NCI-H2227 (cell line): ENCODE data around the gene USP9X.
"Not testable (repeated sequence)": the region's sequence is repeated elsewhere in the genome, so short reads cannot be mapped to it uniquely, and the experiment has no call there.

ENCODE experiments used
- DNase-seq: peaks from one replicate; lab custom pipeline; 2025; ENCODE audit not compliant: unreplicated experiment; lab: John Stamatoyannopoulos, UW

USP9X gene, protein sequence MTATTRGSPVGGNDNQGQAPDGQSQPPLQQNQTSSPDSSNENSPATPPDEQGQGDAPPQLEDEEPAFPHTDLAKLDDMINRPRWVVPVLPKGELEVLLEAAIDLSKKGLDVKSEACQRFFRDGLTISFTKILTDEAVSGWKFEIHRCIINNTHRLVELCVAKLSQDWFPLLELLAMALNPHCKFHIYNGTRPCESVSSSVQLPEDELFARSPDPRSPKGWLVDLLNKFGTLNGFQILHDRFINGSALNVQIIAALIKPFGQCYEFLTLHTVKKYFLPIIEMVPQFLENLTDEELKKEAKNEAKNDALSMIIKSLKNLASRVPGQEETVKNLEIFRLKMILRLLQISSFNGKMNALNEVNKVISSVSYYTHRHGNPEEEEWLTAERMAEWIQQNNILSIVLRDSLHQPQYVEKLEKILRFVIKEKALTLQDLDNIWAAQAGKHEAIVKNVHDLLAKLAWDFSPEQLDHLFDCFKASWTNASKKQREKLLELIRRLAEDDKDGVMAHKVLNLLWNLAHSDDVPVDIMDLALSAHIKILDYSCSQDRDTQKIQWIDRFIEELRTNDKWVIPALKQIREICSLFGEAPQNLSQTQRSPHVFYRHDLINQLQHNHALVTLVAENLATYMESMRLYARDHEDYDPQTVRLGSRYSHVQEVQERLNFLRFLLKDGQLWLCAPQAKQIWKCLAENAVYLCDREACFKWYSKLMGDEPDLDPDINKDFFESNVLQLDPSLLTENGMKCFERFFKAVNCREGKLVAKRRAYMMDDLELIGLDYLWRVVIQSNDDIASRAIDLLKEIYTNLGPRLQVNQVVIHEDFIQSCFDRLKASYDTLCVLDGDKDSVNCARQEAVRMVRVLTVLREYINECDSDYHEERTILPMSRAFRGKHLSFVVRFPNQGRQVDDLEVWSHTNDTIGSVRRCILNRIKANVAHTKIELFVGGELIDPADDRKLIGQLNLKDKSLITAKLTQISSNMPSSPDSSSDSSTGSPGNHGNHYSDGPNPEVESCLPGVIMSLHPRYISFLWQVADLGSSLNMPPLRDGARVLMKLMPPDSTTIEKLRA (N-terminal part only)

DNA sequence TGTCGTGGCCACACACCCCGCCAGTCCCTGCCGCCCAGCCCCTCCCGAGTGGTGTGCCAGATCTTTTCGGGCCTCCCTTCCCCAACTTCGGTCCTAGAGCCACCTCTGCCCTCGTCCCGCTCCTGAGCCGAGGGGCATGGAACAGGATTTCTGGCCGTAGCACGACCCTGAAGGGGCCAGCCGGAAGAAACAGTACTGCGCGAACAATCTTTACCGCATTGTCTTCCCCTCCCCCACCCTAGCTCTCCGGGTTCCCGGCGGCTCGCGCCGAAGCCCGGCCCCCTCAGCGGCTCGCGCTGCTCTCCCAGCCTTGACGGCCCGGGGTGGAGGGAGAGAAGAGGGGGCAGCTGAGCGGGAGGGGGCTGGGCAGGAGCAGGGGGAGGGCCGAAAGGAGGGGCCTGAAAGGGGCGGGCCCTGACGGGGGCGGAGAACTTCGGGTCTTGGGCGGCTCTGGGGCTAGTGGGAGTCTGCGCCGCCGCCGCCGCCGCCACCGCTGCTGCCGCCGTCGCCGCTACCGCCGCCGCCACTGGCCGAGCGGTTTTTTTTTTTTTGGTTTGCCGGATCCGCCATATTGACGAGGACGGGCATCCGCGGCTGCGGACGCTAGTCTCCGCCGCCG lies at the start of gene USP9X:
TSS of gene USP9X (plus strand) at position 553 of the 619 bp plus-strand sequence. CDS start 38,184 bp downstream, outside the sequence.
- DNase-seq = peak; percentile 94

DNA sequence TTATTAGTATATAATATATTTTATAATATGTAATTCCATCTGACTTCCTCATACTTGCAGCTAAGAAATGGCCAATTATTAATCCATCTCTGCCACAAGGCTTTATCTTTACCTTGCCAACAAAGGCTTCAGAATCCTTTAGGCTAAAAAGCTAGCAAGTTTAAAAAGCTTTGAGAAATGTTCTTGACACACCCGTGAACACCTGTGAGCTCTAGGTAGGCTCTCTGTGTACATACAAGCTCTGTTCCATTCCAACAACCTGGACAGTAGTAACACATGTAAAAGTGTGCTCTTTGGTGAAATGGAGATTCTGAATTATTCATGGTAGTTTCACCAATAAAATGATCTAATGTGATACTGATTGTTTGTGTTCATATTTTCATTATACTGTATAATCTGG lies 49.7 kb upstream of the USP9X start:
- DNase-seq = no peak

DNA sequence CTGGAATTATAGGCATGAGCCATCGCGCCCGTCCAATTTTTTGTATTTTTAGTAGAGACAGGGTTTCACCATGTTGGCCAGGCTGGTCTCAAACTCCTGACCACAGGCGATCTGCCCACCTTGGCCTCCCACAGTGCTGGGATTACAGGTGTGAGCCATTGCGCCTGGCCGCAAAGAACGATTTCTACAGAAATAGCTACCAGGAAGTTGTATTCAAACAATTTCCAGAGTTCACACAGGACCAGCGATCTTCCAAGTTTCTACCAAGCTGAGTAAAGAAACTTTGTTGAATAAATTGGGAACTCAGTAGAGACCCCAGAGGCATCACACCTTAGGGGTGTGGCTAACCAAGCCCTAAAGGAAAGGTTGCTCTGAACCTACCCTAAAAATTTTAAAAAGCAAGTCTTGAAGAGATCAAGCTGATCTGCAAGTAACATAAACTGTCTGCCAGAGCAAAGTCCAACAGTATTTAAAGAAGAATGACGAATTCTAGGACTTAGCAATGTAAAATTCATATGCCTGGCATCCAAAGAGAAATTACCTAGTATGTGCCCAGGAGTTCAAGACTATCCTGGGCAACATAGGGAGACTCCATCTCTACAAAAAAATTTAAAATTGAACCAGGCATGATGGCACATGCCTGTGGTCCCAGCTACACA lies 48.4 kb upstream of the USP9X start:
- no peak for DNase-seq

DNA sequence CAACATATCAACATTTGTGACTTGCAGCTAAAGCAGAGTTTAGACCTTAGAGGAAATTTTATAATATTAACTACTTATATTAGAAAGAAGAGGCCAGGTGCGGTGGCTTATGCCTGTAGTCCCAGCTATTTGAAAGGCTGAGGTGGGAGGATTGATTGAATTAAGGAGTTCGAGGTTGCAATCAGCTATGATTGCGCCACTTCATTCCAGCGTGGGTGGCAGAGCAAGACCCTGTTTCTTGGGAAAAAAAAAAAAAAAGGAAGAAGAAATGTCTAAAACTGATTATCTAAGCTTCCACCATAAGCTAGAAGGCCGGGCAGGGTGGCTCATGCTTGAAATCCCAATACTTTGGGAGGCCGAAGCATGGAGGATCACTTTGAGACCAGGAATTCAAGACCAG lies 42.0 kb upstream of the USP9X start:
- DNase-seq = no peak

DNA sequence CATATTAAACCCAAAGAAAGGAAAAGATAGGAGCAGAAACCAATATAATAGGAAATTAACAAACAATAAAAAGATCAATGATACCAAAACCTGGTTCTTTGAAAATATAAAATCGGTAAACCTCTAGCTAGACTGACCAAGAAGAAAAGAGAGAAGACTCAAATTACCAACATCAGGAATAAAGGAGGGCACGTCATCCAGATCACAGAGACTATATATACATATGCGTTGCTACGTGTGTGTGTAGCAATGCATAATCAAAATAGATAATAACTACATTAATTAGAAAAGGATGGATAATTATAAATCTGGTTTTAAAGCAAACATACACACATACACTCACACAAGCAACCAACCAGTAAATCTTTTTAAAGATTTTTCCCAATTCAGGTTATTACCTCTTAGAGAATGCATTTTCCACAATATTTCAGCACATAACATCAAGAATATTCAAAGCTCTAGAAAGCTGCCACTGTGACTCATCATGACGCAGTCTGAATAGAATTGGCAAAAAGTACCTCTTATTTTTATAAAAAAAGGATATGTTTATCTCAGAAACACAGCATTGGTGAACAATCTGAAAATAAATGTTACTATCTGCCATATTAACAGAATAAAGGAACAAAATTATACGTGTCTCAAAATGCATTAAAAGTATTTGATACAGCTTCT lies 41.4 kb upstream of the USP9X start:
- no peak for DNase-seq

DNA sequence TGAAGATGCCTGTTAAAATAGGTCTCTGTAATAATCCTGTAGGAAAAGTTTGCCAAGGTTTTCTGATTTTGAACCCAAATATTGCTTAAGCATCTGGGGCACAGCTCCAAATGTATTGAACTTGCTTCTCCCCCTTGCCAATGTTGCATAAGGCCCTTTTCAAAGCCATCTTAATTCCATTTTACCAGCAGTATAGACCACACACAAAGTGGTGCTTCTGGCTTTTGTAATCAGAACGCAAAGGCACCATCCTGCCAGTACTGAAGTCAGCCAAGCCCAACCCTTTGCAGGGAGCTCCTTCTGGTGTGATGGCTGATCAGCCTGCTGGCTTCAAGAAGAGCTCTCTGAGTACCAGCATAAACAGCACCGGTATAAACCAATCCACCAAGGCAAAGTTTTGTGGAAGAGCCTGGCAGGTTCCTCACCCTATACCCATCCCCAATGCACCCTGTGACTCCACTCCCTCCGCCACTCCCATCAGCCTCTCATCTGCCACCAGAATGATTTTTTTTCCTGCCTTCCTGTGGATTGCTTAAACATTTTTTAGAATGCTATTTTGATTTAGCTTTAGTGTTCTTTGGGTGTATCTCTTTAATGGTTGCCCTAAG lies 39.2 kb upstream of the USP9X start:
- no peak for DNase-seq

DNA sequence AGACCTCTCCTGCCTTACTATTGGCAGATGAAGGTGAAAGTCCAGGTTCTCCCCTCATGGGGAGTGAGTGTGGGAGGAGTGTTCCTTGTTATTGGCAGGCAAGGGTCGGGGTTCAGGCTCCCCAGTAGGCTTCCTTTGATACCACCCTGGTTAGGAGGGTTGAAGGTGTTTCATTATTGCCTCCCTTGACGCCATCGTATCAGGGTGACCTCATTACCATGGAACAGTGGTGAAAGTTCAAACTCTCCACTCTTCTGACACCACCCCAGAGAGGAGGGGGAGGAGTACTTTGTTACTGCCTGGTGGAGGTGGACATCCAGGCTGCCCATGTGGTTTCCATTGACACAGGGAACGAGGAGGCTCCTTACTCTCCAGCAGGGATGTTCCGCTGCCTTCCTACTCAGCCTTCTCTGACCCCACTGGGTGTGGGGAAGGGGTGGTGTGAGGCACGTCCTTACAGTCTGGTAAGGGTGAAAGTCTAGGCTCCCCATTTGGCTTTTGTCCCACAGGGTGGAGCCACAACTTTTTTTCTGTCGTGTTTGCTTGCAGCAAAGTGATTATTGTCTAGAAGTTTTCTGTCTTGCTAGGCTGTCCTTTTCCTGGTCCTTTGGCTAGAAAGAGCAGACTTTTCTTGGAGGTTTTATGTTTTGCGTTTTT lies 37.2 kb upstream of the USP9X start:
- DNase-seq = no peak

DNA sequence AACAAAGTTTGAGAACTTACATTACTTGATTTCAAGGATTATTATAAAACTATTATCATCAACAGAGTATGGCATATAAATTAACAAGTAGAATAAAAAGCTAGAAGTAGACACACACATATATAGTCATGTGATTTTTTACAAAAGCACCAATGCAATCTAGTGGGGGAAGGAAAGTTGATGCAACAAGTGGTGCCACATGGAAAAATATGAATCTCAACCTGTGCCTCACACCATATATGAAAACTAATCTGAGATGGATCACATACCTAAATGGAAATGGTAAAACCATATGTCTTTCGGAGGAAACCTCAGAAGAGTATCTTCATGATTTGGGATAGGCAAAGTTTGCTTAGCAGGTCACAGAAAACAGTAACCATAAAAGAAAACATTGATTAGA lies 34.9 kb upstream of the USP9X start:
- DNase-seq = no peak

DNA sequence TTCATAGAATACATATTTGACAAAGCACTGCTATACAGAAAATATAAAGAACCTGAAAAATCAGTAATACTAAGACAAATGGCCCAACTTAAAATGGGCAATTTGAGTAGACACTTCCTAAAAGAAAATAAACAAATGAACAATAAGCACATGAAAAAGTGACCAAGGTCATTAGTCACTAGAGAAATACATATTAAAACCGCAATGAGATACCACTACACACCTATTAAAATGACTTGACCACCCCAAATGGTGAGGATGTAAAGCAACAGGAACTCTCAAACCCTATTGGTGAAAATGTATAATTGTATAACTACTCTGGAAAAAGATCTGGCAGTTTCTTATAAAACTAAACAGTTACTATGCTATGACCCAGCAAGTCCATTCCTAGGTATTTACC lies 34.0 kb upstream of the USP9X start:
- DNase-seq = no peak

DNA sequence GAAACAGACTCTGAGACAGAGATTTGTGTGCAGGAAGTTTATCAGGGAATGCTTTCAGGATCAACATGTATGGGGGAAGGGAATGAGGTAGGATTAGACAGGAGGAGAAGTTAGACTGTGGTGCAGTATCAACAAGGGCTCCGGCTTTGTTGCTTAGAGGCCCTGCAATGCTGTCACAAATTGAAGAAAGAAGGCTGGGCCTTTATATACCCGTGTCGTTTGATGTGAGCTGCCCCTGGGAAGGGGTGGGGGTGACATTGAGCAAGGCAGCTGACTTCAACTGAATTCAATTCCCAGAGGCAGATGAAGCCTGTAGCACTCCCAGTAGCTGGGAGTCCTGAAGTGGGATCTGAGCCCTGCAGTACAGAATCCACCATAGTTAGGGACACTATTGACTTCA lies 29.5 kb upstream of the USP9X start:
- DNase-seq = no peak

DNA sequence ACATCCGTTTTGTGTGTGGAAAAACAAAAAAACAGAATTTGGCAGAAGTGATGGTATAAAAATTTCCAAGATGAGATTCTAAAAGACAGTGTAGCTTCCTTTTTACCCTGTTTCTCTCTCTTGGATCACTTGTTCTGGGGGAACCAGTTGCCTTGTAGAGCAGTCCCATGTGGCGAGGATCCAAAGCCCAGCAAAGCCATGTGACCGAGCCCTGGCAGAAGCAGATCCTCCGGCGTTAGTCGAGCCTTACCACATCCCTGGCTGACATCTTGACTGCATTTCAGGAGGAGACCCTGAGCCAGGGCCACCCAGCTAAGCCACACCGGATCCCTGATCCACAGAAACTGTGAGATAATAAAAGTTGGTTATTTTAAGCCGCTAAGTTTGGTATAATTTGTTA lies 22.0 kb upstream of the USP9X start:
- not testable (repeated sequence) for DNase-seq

DNA sequence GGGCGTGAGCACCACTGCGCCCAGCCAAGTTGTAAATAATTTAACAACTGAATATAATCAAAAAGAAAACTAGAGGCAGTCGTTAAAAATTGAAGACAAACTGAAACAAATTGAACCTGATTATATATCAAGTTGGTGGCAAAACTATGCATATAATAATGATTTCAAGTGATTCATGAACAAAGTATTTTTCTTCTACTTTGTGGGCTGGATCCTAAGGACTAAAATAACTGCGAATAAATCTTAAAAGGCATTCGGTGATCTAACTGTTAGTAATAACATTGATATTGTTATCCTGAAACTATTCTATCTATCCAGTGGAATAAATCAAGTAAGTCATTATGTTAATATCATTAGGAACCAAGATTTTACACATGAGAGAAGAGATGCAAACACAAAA lies 21.2 kb upstream of the USP9X start:
- no peak for DNase-seq

DNA sequence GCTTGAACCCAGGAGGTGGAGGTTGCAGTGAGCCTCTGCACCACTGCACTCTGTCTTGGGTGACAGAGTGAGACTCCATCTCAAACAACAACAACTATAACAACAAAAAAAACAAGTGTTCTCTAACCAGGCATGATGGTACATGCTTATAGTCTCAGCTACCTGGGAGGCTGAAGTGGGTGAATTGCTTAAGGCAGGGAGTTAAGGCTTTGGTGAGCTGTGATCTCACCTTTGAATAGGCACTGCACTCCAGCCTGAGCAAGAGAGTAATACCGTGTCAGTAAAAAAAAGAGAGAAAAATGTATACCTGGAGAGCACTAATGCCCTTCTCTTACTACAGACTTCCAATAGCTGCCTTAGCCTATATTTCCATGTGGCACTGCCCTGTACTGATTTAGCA lies 18.9 kb upstream of the USP9X start:
- no peak for DNase-seq

DNA sequence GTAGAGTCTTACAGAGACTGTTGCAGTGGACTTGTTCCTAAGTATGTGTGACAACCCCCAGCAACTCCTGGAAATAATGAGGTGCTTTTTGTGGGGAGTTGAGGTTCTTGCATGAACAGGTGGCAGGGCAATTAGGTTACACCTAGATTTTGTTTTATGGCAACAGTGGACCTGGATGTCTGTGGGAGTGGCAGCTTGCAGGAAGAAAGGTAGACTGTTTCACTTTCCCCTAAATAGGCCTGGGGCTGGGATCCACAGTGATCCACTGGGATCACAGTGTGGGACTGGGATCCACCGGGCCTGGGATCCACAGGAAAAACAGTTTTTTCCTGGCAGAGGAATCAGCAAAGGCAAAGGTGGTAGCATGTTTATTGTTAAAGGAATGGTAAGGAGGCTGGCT lies 18.3 kb upstream of the USP9X start:
- no peak for DNase-seq

DNA sequence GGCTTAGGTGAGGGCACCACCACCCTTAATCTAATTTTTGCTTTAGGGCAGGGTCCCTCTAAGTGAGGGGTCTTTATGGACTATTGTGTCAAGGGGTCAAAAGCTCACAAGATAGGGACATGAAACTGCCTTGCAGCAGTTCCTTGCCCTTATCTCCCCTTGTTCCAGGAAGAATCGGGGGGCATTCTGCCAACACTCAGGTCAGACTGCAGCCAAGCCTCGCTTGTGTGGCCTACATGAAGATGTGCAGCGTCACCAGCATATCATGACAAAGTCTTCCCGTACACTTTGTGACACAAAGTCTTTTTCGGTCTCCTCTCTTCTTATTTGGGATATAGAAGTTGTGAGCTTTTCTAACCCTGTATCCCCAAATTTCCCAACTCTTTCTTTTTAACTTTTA lies 17.5 kb upstream of the USP9X start:
- DNase-seq = no peak

DNA sequence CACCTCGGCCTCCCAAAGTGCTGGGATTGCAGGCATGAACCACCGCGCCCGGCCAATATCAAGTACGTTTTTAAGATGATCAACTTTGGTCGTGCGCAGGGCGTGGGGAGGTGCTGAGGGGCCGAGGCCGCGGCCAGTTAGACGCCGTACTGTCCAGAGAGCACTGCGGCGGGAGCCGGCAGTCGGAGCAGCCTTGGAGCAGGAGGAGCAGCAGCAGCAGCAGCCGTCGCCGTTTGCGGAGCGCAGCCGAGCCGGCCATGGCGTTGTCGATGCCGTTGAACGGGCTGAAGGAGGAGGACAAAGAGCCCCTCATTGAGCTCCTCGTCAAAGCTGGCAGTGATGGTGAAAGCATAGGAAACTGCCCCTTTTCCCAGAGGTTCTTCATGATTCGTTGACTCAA lies 8.5 kb upstream of the USP9X start:
- DNase-seq = no peak

DNA sequence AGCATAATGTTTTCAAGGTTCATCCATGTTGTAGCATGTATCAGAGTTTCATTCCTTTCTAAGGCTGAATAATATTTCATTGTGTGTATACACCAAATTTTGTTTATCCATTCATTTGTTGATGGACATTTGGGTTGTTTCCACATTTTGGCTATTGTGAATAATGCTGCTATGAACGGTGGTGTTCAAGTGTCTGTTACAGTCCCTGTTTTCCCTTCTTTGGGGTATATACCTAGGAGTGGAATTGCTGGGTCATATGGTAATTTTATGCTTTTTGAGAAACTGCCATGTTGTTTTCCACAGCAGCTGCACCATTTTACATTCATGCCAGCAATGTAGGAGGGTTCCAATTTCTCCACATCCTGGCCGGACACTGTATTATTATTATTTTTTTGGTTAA lies 3.4 kb upstream of the USP9X start:
- DNase-seq = no peak

DNA sequence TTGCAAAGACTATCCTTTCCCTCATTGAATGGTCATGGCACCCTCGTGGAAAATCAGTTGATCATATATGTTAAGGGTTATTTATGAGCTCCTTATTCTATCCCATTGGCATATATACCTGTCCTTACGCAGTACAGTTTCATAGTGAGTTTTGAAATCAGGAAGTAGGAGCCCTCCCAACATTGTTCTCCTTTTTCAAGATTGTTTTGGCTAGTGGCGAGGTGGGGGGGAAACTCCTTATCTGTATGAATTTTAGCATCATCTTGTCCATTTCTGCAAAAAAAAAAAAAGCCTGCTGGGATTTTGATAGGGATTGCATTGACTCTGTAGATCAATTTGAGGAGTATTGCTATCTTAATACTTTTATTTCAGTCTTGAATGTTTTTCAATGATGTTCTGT lies 2.5 kb upstream of the USP9X start:
- no peak for DNase-seq
